ENCODE results near the gene KIR3DL3.
"Not testable (repeated sequence)": the region's sequence is repeated elsewhere in the genome, so short reads cannot be mapped to it uniquely, and the experiment has no call there.

KIR3DL3 gene

GRCh38 chr19:54738306-54738705 lies 14.1 kb downstream of the KIR3DL3 start, which contains the start of gene KIR2DL3:
KIR2DL3 (plus strand) TSS chr19:54738513; CDS start chr19:54738546, 33 bp downstream.
- DNase-seq: not testable (repeated sequence)

GRCh38 chr19:54738715-54739114 lies 14.5 kb downstream of the KIR3DL3 start:
- no peak for DNase-seq

- no peak for DNase-seq
Measured at GRCh38 chr19:54739587-54740497, 15.6 kb downstream of the KIR3DL3 start.

- not testable (repeated sequence) for DNase-seq
Measured at GRCh38 chr19:54741950-54742349, 17.7 kb downstream of the KIR3DL3 start.

GRCh38 chr19:54744080-54744479 lies 19.8 kb downstream of the KIR3DL3 start:
- DNase-seq: not testable (repeated sequence)

- DNase-seq: not testable (repeated sequence)
Measured at GRCh38 chr19:54747614-54748322, 23.5 kb downstream of the KIR3DL3 start.

- not testable (repeated sequence) for DNase-seq
Measured at GRCh38 chr19:54750276-54750675, 26.0 kb downstream of the KIR3DL3 start.

- DNase-seq: not testable (repeated sequence)
Measured at GRCh38 chr19:54756204-54757110, 32.2 kb downstream of the KIR3DL3 start.

GRCh38 chr19:54758577-54758976 lies 34.3 kb downstream of the KIR3DL3 start:
- not testable (repeated sequence) for DNase-seq

GRCh38 chr19:54764219-54764618 lies 40.0 kb downstream of the KIR3DL3 start:
- not testable (repeated sequence) for DNase-seq

GRCh38 chr19:54766464-54766863 lies 42.2 kb downstream of the KIR3DL3 start:
- not testable (repeated sequence) for DNase-seq

GRCh38 chr19:54769646-54770045 lies 45.4 kb downstream of the KIR3DL3 start, which contains the start of gene KIR2DL1:
KIR2DL1 (plus strand) TSS chr19:54769793; CDS start chr19:54769851, 58 bp downstream.
- not testable (repeated sequence) for DNase-seq

GRCh38 chr19:54770511-54770910 lies 46.3 kb downstream of the KIR3DL3 start:
- not testable (repeated sequence) for DNase-seq

GRCh38 chr19:54771018-54771960 lies 47.0 kb downstream of the KIR3DL3 start:
- DNase-seq: not testable (repeated sequence)

GRCh38 chr19:54772666-54773065 lies 48.4 kb downstream of the KIR3DL3 start:
- not testable (repeated sequence) for DNase-seq

- DNase-seq: not testable (repeated sequence)
Measured at GRCh38 chr19:54775095-54775815, 51.0 kb downstream of the KIR3DL3 start.

GRCh38 chr19:54775830-54776229 lies 51.6 kb downstream of the KIR3DL3 start:
- not testable (repeated sequence) for DNase-seq

- DNase-seq: not testable (repeated sequence)
Measured at GRCh38 chr19:54777851-54778250, 53.6 kb downstream of the KIR3DL3 start.

GRCh38 chr19:54778896-54779295 lies 54.7 kb downstream of the KIR3DL3 start:
- not testable (repeated sequence) for DNase-seq

GRCh38 chr19:54782916-54783315 lies 58.7 kb downstream of the KIR3DL3 start:
- not testable (repeated sequence) for DNase-seq
